NCI-H1092 (cell line): ENCODE results near the gene ABTB1.
"Not testable (repeated sequence)": the region's sequence is repeated elsewhere in the genome, so short reads cannot be mapped to it uniquely, and the experiment has no call there.

Experiments
- DNase-seq: peaks from one replicate; lab custom pipeline; 2025; lab: John Stamatoyannopoulos, UW

Gene ABTB1

GRCh38 chr3:127650236-127650635 lies 22.5 kb upstream of the ABTB1 start:
- no peak for DNase-seq

GRCh38 chr3:127651516-127652172 lies 21.1 kb upstream of the ABTB1 start:
- no peak for DNase-seq

GRCh38 chr3:127652246-127652995 lies 20.3 kb upstream of the ABTB1 start:
- DNase-seq = no peak

GRCh38 chr3:127654374-127654773 lies 18.4 kb upstream of the ABTB1 start:
- DNase-seq = no peak

GRCh38 chr3:127654993-127655392 lies 17.8 kb upstream of the ABTB1 start:
- not testable (repeated sequence) for DNase-seq

GRCh38 chr3:127655641-127656040 lies 17.1 kb upstream of the ABTB1 start:
- DNase-seq = no peak

GRCh38 chr3:127656906-127657305 lies 15.8 kb upstream of the ABTB1 start:
- DNase-seq = no peak

- DNase-seq = no peak
These were observed 14.5 kb upstream of the ABTB1 start for GRCh38 chr3:127658234-127658633.

GRCh38 chr3:127660621-127661251 lies 12.0 kb upstream of the ABTB1 start:
- DNase-seq = no peak

- no peak for DNase-seq
These were observed 11.2 kb upstream of the ABTB1 start for GRCh38 chr3:127661600-127661999.

- DNase-seq = no peak
These were observed 10.7 kb upstream of the ABTB1 start for GRCh38 chr3:127662001-127662469.

- DNase-seq = no peak
These were observed 9.6 kb upstream of the ABTB1 start for GRCh38 chr3:127663151-127663550.

- DNase-seq = no peak
These were observed 7.6 kb upstream of the ABTB1 start for GRCh38 chr3:127665165-127665564.

- no peak for DNase-seq
These were observed 7.2 kb upstream of the ABTB1 start for GRCh38 chr3:127665586-127665985.

GRCh38 chr3:127666676-127667075 lies 6.1 kb upstream of the ABTB1 start:
- DNase-seq = no peak

- peak; percentile 45 for DNase-seq
These were observed 5.6 kb upstream of the ABTB1 start for GRCh38 chr3:127667119-127667681.

- no peak for DNase-seq
These were observed 3.8 kb upstream of the ABTB1 start for GRCh38 chr3:127668906-127669305.

GRCh38 chr3:127669541-127670228 lies 3.1 kb upstream of the ABTB1 start:
- no peak for DNase-seq

- no peak for DNase-seq
These were observed 2.6 kb upstream of the ABTB1 start for GRCh38 chr3:127670229-127670559.

- no peak for DNase-seq
These were observed 1.8 kb upstream of the ABTB1 start for GRCh38 chr3:127670761-127671522.
